ENCODE data around the gene TCF7L2. TPM values are rescaled to one million over a fixed set of nuclear protein-coding genes. Genes with fewer than 3 reads are reported as not detected.
A peak's percentile ranks its signal among the peaks of the same experiment; 100 is the strongest.
"Not testable (repeated sequence)": the region's sequence is repeated elsewhere in the genome, so short reads cannot be mapped to it uniquely, and the experiment has no call there.

TCF7L2 gene
- total RNA-seq, 3 donors from 2014 or later = 33.1 to 44.2 (median 34.1) TPM

DNA sequence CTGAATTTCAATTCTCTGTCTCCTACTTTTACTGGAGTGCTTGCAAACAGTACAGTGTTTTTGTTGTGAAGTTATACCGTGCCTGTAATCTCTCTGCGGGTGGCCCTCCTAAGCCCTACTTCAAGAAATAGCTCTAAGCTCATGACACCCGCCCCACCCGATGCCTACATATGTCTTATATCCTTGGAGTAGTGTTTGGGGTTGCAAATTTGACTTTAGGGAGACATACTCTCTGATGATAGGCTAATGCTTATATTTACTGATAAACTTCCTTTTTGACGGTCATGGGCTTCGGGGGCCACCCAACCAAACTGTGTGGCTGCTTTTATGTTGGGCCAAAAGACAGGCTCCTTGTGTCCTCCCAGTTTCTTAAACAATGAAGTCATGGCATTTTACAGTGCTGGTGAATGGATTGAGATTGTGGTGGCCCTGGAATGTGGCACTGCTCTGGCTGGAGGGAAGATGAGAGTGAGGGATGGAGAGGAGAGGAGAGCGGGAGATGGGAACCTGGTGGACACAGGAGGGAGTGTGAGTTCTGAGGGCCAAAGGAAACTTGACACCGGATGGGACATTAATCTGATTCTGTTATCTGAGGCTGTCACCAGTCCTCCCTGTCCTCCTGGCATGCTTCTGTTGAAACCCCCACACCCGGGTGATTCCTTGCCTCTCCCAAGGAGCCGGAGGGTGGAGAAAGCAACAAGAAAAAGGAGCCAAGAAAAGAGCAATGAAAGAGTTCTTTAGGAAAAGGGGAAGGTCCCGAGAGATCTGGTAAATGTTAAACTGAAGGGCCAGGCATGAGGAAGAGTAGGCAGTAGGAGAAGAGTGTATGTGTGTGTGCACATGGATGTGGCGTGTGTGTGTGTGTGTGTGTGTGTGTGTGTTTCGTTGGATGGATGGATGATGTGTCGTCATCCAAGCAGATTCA, 113.3 kb downstream of the TCF7L2 start:
- Histone ChIP-seq H3K9me3 (no peaks in the 10 kb centered on the region), H3K4me1 (peaks cover 5 to 27% of the 10 kb centered on the region in 2 donors), H3K4me3 (no peak overlapping the region), H3K27me3 (no peaks in the 10 kb centered on the region), H3K36me3 (no peaks in the 10 kb centered on the region), H3K27ac (peak overlapping the region; percentile 41 to 87)
- intact Hi-C loops (cut with DNase I; ENCODE audit: low total_unique reads) = no loop called here
- TF ChIP-seq POLR2A (IDR thresholded peaks at IDR 0.05) = no peak
- TF ChIP-seq, protein P1, sequence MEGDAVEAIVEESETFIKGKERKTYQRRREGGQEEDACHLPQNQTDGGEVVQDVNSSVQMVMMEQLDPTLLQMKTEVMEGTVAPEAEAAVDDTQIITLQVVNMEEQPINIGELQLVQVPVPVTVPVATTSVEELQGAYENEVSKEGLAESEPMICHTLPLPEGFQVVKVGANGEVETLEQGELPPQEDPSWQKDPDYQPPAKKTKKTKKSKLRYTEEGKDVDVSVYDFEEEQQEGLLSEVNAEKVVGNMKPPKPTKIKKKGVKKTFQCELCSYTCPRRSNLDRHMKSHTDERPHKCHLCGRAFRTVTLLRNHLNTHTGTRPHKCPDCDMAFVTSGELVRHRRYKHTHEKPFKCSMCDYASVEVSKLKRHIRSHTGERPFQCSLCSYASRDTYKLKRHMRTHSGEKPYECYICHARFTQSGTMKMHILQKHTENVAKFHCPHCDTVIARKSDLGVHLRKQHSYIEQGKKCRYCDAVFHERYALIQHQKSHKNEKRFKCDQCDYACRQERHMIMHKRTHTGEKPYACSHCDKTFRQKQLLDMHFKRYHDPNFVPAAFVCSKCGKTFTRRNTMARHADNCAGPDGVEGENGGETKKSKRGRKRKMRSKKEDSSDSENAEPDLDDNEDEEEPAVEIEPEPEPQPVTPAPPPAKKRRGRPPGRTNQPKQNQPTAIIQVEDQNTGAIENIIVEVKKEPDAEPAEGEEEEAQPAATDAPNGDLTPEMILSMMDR (IDR thresholded peaks at IDR 0.05) = peak in 1 of 3 donors; percentile 17
- no peak for DNase-seq (ENCODE audit: low spot score in 2 of 2)

DNA sequence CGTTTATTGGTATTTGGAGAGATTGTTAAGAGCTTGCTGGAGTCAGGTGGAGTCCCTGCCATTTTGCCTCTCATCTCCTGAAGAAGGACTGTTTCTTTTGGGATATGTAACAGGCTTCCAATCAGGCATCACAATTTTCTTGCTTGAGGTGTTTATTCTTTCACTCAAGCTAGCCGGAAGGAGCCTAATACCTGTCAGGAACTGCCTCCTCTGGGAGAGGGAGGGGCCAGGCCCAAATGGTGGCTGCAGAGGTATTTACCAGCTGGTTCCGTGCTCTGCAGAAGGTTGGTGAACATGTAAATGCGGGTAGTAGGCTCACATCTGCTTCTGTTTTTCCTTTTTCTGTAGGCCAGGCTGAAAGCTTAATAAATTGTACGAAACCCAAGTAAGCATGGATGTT, 114.0 kb downstream of the TCF7L2 start:
- intact Hi-C loops (cut with DNase I; ENCODE audit: low total_unique reads) = no loop called here
- H3K27ac ChIP-seq = peak overlapping the region; percentile 8 to 87
- no peak overlapping the region for H3K4me3 ChIP-seq

DNA sequence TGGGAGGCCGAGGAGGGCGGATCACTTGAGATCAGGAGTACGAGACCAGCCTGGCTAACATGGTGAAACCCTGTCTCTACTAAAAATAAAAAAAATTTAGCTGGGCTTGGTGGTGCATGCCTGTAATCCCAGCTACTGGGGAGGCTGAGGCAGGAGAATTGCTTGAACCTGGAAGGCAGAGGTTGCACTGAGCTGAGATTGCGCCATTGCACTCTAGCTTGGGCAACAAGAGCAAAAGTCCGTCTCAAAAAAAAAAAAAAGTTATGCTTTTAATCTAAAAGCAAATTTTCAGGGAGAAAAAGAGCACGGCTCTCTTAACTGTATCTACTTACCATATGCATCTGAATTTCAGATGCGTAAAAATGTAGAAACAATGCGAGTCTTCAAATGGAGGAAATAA, 116.1 kb downstream of the TCF7L2 start:
- intact Hi-C loops (cut with DNase I; ENCODE audit: low total_unique reads); H3K9me3 ChIP-seq; H3K4me3 ChIP-seq; H3K27me3 ChIP-seq; H3K27ac ChIP-seq; H3K36me3 ChIP-seq; DNase-seq (ENCODE audit: low spot score in 2 of 2): not testable (repeated sequence)
- peaks cover 2 to 18% of the 10 kb centered on the region in 2 donors for H3K4me1 ChIP-seq

More for the DNA sequence above, 114.0 kb downstream of the TCF7L2 start:
- Histone ChIP-seq H3K4me1 (peaks cover 5 to 27% of the 10 kb centered on the region in 2 donors), H3K9me3 (no peaks in the 10 kb centered on the region), H3K36me3 (no peaks in the 10 kb centered on the region), H3K27me3 (no peaks in the 10 kb centered on the region)
- TF ChIP-seq POLR2AphosphoS5 (IDR thresholded peaks at IDR 0.05) (no peak), POLR2A (IDR thresholded peaks at IDR 0.05) (no peak)
- TF ChIP-seq, protein P1 (IDR thresholded peaks at IDR 0.05) = no peak
- no peak for DNase-seq (ENCODE audit: low spot score in 2 of 2)

DNA sequence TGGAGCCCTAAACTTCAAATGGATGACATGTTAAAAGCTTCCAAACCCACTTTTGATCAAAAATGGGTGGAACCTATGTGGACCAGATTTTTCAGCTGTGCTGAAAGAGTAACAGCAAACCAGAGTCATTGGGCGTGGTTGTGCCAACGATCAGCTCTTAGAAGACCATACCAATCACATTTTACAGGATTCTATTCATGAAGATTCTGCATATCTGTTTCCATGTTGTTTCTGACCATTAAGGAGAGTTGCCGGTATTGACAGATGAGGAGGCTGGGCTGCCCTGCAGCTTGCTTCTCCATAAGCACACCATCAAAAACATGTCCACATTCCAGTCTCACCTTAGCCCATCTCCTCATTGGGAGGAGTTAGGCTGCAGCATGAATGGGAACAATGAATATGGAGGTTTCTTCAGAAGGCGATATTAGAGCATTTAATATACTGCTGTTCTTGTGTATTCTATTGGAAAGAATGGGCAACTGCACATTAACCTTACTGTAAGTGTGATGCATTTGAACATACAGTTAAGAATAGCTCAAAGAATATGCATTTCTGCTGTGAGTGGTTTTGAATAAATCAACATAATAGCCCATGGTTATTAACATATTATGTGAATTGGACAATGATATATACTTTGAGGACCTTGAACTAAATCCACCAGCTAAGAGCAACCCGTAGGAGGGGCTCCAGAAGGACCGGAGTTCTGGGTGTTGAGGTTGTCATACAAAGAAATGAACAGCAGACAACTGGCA, 116.7 kb downstream of the TCF7L2 start:
- peak overlapping the region in 1 of 2 donors; percentile 4 for H3K27ac ChIP-seq
- intact Hi-C loops (cut with DNase I; ENCODE audit: low total_unique reads) = no loop called here
- peaks cover 0 to 12% of the 10 kb centered on the region in 2 donors for H3K4me1 ChIP-seq

DNA sequence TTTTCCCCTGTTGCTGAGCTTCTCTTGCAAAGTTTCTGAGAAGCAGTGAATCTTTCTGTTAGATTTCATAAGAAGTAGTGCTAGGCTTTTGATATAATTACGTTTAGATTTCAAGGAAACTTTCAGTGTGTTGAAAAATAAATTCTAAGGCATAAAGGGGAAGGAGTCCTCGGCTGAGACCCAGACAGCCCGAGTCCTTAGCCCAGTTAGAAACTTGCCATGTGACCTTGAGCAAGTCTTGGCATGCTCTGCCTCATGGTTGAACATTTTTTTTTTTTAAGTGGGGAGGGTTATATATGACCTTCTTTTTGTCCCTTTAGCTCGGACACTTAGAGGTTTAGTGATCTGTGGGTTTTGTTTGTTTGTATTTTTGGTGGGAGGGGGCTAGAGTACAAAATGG, 117.5 kb downstream of the TCF7L2 start:
- Histone ChIP-seq H3K4me1 (peaks cover 0 to 10% of the 10 kb centered on the region in 2 donors), H3K4me3 (no peak overlapping the region), H3K27ac (no peak overlapping the region), H3K9me3 (no peaks in the 10 kb centered on the region), H3K27me3 (no peaks in the 10 kb centered on the region), H3K36me3 (no peaks in the 10 kb centered on the region)
- no peak for DNase-seq (ENCODE audit: low spot score in 2 of 2)
- intact Hi-C loops (cut with DNase I; ENCODE audit: low total_unique reads) = no loop called here
- TF ChIP-seq, protein P1 (IDR thresholded peaks at IDR 0.05) = no peak
- TF ChIP-seq POLR2AphosphoS5 (IDR thresholded peaks at IDR 0.05) (no peak), POLR2A (IDR thresholded peaks at IDR 0.05) (no peak)

More for the DNA sequence above, 116.7 kb downstream of the TCF7L2 start:
- Histone ChIP-seq H3K9me3 (no peaks in the 10 kb centered on the region), H3K36me3 (no peaks in the 10 kb centered on the region), H3K4me3 (no peak overlapping the region), H3K27me3 (no peaks in the 10 kb centered on the region)
- TF ChIP-seq POLR2A (IDR thresholded peaks at IDR 0.05) (no peak), POLR2AphosphoS5 (IDR thresholded peaks at IDR 0.05) (no peak)
- TF ChIP-seq, protein P1 (IDR thresholded peaks at IDR 0.05) = no peak
- DNase-seq (ENCODE audit: low spot score in 2 of 2) = no peak
